Sigmoid colon (tissue), 4 donors: Measurements from ENCODE around the gene CNBP.
"Not testable (repeated sequence)": the region's sequence is repeated elsewhere in the genome, so short reads cannot be mapped to it uniquely, and the experiment has no call there.

Experiments used
- EP300 ChIP-seq, 4 donors: sonication (generic); formaldehyde crosslinking; IDR thresholded peaks; one replicate each; pipeline ENCODE4 v1.6.1; 2017; ENCODE audit warnings: antibody characterized with exemption in 4 of 4
- POLR2A ChIP-seq, 2 donors: fragments of 450-650 bp; IDR thresholded peaks; one replicate each; pipeline ENCODE4 v1.6.1; 2016; ENCODE audit warnings: antibody characterized with exemption in 2 of 2, mild to moderate bottlenecking in 2 of 2, moderate library complexity in 2 of 2
- POLR2AphosphoS5 ChIP-seq, 4 donors: sonication (generic); formaldehyde crosslinking; IDR thresholded peaks; one replicate each; pipeline ENCODE4 v1.6.1; 2017; ENCODE audit warnings: antibody characterized with exemption in 4 of 4
- TF ChIP-seq, protein P1 (sequence below), 4 experiments: fragments of 450-650 bp in 3 of 4; fragments of 200-600 bp in 1 of 4; IDR thresholded peaks; one replicate each; pipeline ENCODE4 v1.5.1; 2016 to 2019; ENCODE audit warnings: antibody characterized with exemption in 4 of 4, mild to moderate bottlenecking in 3 of 4, moderate library complexity in 2 of 4

DNA sequence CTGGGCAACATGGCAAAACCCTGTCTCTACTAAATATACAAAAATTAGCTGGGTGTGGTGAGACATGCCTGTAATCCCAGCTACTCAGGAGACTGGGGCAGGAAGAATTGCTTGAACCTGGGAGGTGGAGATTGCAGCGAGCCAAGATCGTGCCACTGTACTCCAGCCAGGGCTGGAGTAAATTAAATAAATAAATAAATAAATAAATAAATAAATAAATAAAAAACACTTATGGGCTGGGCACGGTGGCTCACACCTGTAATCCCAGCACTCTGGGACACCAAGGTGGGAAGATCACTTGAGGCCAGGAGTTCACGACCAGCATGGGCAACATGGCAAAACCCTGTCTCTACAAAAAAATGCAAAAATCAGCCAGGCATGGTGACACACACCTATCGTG is 42.7 kb downstream of the CNBP start:
- TF ChIP-seq POLR2A, POLR2AphosphoS5, EP300 (IDR thresholded peaks at IDR 0.05): not testable (repeated sequence)
- TF ChIP-seq, protein P1, sequence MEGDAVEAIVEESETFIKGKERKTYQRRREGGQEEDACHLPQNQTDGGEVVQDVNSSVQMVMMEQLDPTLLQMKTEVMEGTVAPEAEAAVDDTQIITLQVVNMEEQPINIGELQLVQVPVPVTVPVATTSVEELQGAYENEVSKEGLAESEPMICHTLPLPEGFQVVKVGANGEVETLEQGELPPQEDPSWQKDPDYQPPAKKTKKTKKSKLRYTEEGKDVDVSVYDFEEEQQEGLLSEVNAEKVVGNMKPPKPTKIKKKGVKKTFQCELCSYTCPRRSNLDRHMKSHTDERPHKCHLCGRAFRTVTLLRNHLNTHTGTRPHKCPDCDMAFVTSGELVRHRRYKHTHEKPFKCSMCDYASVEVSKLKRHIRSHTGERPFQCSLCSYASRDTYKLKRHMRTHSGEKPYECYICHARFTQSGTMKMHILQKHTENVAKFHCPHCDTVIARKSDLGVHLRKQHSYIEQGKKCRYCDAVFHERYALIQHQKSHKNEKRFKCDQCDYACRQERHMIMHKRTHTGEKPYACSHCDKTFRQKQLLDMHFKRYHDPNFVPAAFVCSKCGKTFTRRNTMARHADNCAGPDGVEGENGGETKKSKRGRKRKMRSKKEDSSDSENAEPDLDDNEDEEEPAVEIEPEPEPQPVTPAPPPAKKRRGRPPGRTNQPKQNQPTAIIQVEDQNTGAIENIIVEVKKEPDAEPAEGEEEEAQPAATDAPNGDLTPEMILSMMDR (IDR thresholded peaks at IDR 0.05) = not testable (repeated sequence)
